Activated naive CD8-positive, alpha-beta T cell treated with anti-CD3 and anti-CD28 coated beads for 36 hours (primary cell): ENCODE data around the gene RLBP1. TPM values are rescaled to one million over a fixed set of nuclear protein-coding genes. Genes with fewer than 3 reads are reported as not detected.
"Not testable (repeated sequence)": the region's sequence is repeated elsewhere in the genome, so short reads cannot be mapped to it uniquely, and the experiment has no call there.

ENCODE experiments used
- DNase-seq: peaks from one replicate; pipeline ENCODE4 v3.0.0; 2021
- H3K27ac Mint-ChIP-seq: one replicate; pipeline ENCODE4 v1.8.0; 2022; ENCODE audit warnings: mild to moderate bottlenecking, moderate library complexity, mixed read lengths
- H3K27me3 Mint-ChIP-seq: one replicate; pipeline ENCODE4 v1.8.0; 2022; ENCODE audit warnings: mild to moderate bottlenecking, mixed read lengths
- H3K36me3 Mint-ChIP-seq: one replicate; pipeline ENCODE4 v1.8.0; 2021; ENCODE audit warnings: mild to moderate bottlenecking, mixed read lengths
- H3K4me1 Mint-ChIP-seq: one replicate; pipeline ENCODE4 v1.8.0; 2021; ENCODE audit warnings: mixed read lengths
- H3K4me3 Mint-ChIP-seq: one replicate; pipeline ENCODE4 v1.8.0; 2022; ENCODE audit warnings: mild to moderate bottlenecking, moderate library complexity, mixed read lengths
- H3K9me3 Mint-ChIP-seq: one replicate; pipeline ENCODE4 v1.8.0; 2022; ENCODE audit warnings: mixed read lengths
- total RNA-seq, 2 experiments: library from RNA; stranded (reverse); gene quantifications; one replicate each; pipeline ENCODE4 v1.2.3, GENCODE V29; 2021

RLBP1 gene
- total RNA-seq: not detected

GRCh38 chr15:89221543-89221942 is at the start of gene RLBP1:
RLBP1 (minus strand) TSS chr15:89221579; CDS start chr15:89218975, 2,604 bp downstream.
- Mint-ChIP-seq H3K9me3 (no peaks in the 10 kb centered on the region), H3K4me3 (no peak within 1 kb of the TSS), H3K36me3 (no peaks in the 10 kb centered on the region), H3K4me1 (peaks cover 2% of the 10 kb centered on the region), H3K27ac (no peak within 1 kb of the TSS), H3K27me3 (peaks cover 6% of the 10 kb centered on the region)
- DNase-seq: no peak

GRCh38 chr15:89250142-89250541 is 28.8 kb upstream of the RLBP1 start:
- H3K27me3 Mint-ChIP-seq, H3K4me3 Mint-ChIP-seq, H3K9me3 Mint-ChIP-seq, DNase-seq, H3K27ac Mint-ChIP-seq: not testable (repeated sequence)
- Mint-ChIP-seq H3K4me1 (peaks cover 23% of the 10 kb centered on the region), H3K36me3 (peaks cover 71% of the 10 kb centered on the region)

- no peak overlapping the region for H3K27ac Mint-ChIP-seq
- no peak for DNase-seq
- H3K27me3 Mint-ChIP-seq: no peaks in the 10 kb centered on the region
- H3K9me3 Mint-ChIP-seq: no peaks in the 10 kb centered on the region
- H3K36me3 Mint-ChIP-seq: peaks cover 71% of the 10 kb centered on the region
- no peak overlapping the region for H3K4me3 Mint-ChIP-seq
- H3K4me1 Mint-ChIP-seq: peaks cover 25% of the 10 kb centered on the region
These were observed 27.2 kb upstream of the RLBP1 start for GRCh38 chr15:89248584-89248983.

- Mint-ChIP-seq H3K27ac (no peak overlapping the region), H3K4me1 (peaks cover 35% of the 10 kb centered on the region), H3K27me3 (peaks cover 4% of the 10 kb centered on the region), H3K9me3 (no peaks in the 10 kb centered on the region), H3K36me3 (peaks cover 61% of the 10 kb centered on the region), H3K4me3 (no peak overlapping the region)
- DNase-seq: no peak
These were observed 26.1 kb upstream of the RLBP1 start for GRCh38 chr15:89247446-89247845.

GRCh38 chr15:89244574-89244903 is 23.2 kb upstream of the RLBP1 start:
- peaks cover 32% of the 10 kb centered on the region for H3K4me1 Mint-ChIP-seq
- DNase-seq: no peak
- peaks cover 4% of the 10 kb centered on the region for H3K27me3 Mint-ChIP-seq
- no peaks in the 10 kb centered on the region for H3K9me3 Mint-ChIP-seq
- H3K27ac Mint-ChIP-seq: peak overlapping the region; percentile 91
- peak overlapping the region; percentile 94 for H3K4me3 Mint-ChIP-seq
- peaks cover 43% of the 10 kb centered on the region for H3K36me3 Mint-ChIP-seq

- Mint-ChIP-seq H3K4me3 (peak within 1 kb of the TSS; percentile 94), H3K4me1 (peaks cover 30% of the 10 kb centered on the region), H3K27ac (peak within 1 kb of the TSS; percentile 91), H3K9me3 (no peaks in the 10 kb centered on the region), H3K27me3 (peaks cover 4% of the 10 kb centered on the region), H3K36me3 (peaks cover 39% of the 10 kb centered on the region)
- DNase-seq: peak; percentile 96
These were observed 22.6 kb upstream of the RLBP1 start, which contains the start of gene FANCI for GRCh38 chr15:89243691-89244573. FANCI (plus strand) TSS chr15:89243979; CDS start chr15:89247648, 3,669 bp downstream.

- Mint-ChIP-seq H3K27ac (peak overlapping the region; percentile 91), H3K4me1 (peaks cover 30% of the 10 kb centered on the region), H3K4me3 (peak overlapping the region; percentile 94), H3K9me3 (no peaks in the 10 kb centered on the region), H3K36me3 (peaks cover 32% of the 10 kb centered on the region), H3K27me3 (peaks cover 4% of the 10 kb centered on the region)
- no peak for DNase-seq
These were observed 21.8 kb upstream of the RLBP1 start for GRCh38 chr15:89243046-89243690.

GRCh38 chr15:89239883-89240810 is 18.8 kb upstream of the RLBP1 start:
- H3K4me1 Mint-ChIP-seq: peaks cover 12% of the 10 kb centered on the region
- not testable (repeated sequence) for H3K36me3 Mint-ChIP-seq, H3K27me3 Mint-ChIP-seq, H3K4me3 Mint-ChIP-seq, H3K9me3 Mint-ChIP-seq, DNase-seq, H3K27ac Mint-ChIP-seq

GRCh38 chr15:89231832-89232231 is 10.5 kb upstream of the RLBP1 start:
- Mint-ChIP-seq H3K27ac (no peak overlapping the region), H3K9me3 (no peaks in the 10 kb centered on the region), H3K27me3 (peaks cover 11% of the 10 kb centered on the region), H3K4me3 (no peak overlapping the region), H3K4me1 (no peaks in the 10 kb centered on the region), H3K36me3 (no peaks in the 10 kb centered on the region)
- no peak for DNase-seq

GRCh38 chr15:89230277-89230676 is 8.9 kb upstream of the RLBP1 start:
- Mint-ChIP-seq H3K4me3 (no peak overlapping the region), H3K27ac (no peak overlapping the region), H3K4me1 (no peaks in the 10 kb centered on the region), H3K27me3 (peaks cover 9% of the 10 kb centered on the region), H3K36me3 (no peaks in the 10 kb centered on the region), H3K9me3 (no peaks in the 10 kb centered on the region)
- DNase-seq: no peak

- no peaks in the 10 kb centered on the region for H3K36me3 Mint-ChIP-seq
- no peak overlapping the region for H3K4me3 Mint-ChIP-seq
- H3K4me1 Mint-ChIP-seq: no peaks in the 10 kb centered on the region
- H3K9me3 Mint-ChIP-seq: no peaks in the 10 kb centered on the region
- peaks cover 11% of the 10 kb centered on the region for H3K27me3 Mint-ChIP-seq
- no peak for DNase-seq
- no peak overlapping the region for H3K27ac Mint-ChIP-seq
These were observed 6.0 kb upstream of the RLBP1 start for GRCh38 chr15:89227425-89227824.

- DNase-seq: no peak
- H3K27ac Mint-ChIP-seq: no peak overlapping the region
- H3K4me3 Mint-ChIP-seq: no peak overlapping the region
- no peaks in the 10 kb centered on the region for H3K36me3 Mint-ChIP-seq
- H3K9me3 Mint-ChIP-seq: no peaks in the 10 kb centered on the region
- no peaks in the 10 kb centered on the region for H3K4me1 Mint-ChIP-seq
- H3K27me3 Mint-ChIP-seq: peaks cover 12% of the 10 kb centered on the region
These were observed 5.2 kb upstream of the RLBP1 start for GRCh38 chr15:89226359-89227221.

GRCh38 chr15:89225588-89225987 is 4.2 kb upstream of the RLBP1 start:
- Mint-ChIP-seq H3K36me3 (no peaks in the 10 kb centered on the region), H3K27ac (no peak overlapping the region), H3K4me1 (peaks cover 2% of the 10 kb centered on the region), H3K27me3 (peaks cover 11% of the 10 kb centered on the region), H3K9me3 (no peaks in the 10 kb centered on the region), H3K4me3 (no peak overlapping the region)
- no peak for DNase-seq

GRCh38 chr15:89218531-89218930 is 2.8 kb downstream of the RLBP1 start:
- Mint-ChIP-seq H3K9me3 (no peaks in the 10 kb centered on the region), H3K4me1 (peaks cover 2% of the 10 kb centered on the region), H3K4me3 (no peak overlapping the region), H3K27ac (no peak overlapping the region), H3K27me3 (peaks cover 6% of the 10 kb centered on the region), H3K36me3 (no peaks in the 10 kb centered on the region)
- no peak for DNase-seq
